ENCODE measurements around the gene RGL2.
"Not testable (repeated sequence)": the region's sequence is repeated elsewhere in the genome, so short reads cannot be mapped to it uniquely, and the experiment has no call there.

The RGL2 gene, protein sequence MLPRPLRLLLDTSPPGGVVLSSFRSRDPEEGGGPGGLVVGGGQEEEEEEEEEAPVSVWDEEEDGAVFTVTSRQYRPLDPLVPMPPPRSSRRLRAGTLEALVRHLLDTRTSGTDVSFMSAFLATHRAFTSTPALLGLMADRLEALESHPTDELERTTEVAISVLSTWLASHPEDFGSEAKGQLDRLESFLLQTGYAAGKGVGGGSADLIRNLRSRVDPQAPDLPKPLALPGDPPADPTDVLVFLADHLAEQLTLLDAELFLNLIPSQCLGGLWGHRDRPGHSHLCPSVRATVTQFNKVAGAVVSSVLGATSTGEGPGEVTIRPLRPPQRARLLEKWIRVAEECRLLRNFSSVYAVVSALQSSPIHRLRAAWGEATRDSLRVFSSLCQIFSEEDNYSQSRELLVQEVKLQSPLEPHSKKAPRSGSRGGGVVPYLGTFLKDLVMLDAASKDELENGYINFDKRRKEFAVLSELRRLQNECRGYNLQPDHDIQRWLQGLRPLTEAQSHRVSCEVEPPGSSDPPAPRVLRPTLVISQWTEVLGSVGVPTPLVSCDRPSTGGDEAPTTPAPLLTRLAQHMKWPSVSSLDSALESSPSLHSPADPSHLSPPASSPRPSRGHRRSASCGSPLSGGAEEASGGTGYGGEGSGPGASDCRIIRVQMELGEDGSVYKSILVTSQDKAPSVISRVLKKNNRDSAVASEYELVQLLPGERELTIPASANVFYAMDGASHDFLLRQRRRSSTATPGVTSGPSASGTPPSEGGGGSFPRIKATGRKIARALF

DNA sequence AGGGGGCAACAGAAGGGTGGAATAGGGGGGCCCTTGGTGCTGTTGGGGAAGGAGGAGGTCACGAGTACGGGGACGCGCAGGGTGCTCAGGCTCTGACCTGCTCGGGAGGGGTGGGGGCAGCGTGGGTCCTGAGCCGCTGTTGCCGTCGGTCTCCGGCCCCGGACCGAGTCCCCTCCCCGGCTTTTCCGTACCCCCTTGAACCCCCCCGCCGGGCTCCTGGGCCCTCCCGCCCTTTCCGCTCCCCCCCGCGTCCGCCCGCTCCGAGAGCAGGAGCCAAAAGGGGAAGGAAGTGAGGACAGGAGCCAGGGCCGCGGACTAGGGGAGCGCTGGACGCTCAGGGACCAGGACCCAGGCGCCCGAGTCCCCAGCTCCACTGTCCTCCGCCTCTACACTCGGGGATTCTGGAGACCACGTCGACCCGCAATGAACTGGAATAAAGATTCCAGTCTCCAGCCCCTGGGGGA lies at the start of gene RGL2:
RGL2 (minus strand) TSS at position 170 of the 464 bp plus-strand sequence. CDS start 332 bp downstream, outside the sequence.
- DNase-seq, result peak; percentile 66

DNA sequence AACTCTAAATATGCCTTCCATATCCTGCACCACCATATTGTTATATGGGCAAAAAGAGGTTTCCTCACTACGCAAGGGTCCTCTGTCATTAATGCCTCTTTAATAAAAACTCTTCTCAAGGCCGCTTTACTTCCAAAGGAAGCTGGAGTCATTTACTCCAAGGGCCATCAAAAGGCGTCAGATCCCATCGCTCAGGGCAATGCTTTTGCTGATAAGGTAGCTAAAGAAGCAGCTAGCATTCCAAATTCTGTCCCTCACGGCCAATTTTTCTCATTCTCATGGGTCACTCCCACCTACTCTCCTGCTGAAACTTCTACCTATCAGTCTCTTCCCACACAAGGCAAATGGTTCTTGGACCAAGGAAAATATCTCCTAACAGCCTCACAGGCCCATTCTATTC lies 49.1 kb upstream of the RGL2 start:
- DNase-seq, result no peak

DNA sequence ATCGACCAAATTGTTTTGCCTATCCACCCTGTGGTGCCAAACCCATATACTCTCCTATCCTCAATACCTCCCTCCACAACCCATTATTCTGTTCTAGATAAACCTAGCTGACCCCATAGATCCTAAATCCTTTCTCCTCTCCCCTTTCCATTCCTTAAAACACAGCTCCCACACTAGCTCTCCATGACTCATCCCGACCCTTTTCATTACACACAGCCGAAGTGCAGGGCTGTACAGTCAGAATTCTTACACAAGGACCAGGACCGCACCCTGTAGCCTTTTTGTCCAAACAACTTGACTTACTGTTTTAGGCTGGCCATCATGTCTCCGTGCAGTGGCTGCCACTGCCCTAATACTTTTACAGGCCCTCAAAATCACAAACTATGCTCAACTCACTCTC lies 48.2 kb upstream of the RGL2 start:
- DNase-seq, result not testable (repeated sequence)

DNA sequence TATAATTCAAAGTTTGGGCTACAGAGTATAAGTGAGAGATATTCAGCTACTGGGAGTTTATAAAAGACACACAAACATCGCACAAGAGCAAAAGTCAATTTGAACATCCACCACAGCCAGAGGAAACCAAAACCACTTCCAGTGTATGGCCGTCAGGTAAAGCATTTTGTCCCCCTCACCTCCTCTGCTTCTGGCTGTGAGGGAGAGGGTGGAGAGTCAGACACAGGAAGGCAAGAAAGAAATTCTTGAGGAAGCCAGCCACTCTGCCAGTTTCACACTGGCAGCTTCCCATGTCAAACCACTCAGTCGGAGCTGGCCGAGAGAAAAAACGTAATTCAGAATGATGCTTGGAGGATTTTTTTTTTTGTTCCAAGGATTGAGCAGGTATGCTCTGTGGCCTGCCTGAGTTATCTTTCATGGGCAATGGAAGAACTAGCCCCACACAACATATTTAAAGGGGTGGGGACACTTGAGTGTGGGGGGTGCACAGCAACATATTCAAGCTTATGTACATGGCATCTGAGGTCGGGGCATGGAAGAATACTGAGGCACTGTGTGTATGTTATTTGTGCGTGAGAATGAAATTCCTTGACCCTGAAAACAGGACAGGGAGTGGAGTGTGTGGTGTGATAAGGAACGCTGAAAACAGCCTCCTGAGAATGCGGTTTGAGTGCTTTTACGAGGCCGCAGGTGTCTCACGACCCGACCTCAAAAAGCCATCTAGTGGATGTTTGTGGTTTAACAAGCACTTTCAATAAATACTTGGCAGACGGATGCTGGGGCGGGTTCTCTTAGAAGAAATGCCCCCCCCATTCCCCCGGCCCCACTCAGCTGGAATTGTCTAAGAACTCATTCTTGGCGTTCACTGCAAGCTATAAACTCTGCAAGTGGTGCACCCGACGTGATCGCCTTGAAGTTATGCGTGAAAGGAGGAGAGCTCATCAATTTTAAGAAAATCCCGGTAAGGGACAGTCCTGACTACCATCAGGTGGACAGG lies 46.3 kb upstream of the RGL2 start:
- DNase-seq, result peak; percentile 72

DNA sequence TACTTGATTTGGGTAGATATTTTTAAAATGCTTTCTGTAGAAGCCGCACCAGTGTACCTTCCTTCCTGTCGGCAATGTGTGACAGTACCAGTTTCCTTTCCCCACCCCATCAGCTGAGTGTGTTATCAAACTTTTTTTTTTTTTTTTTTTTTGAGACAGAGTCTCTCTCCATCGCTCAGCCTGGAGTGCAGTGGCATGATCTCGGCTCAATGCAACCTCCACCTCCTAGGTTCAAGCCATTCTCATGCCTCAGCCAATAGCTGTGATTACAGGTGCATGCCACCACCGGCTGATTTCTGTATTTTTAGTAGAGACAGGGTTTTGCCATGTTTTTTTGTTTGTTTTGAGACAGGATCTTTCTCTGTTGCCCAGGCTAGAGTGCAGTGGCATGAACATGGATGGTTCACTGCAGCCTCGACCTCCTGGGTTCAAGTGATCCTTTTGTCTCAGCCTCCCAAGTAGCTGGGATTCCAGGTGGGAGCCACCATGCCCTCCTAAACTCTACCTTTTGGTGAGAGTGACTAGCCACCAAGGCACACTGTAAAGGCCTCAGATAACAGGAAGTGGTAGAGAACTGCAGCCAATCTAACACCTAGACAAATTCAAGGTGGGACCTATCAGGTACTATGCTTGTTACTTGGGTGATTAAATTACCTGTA lies 45.3 kb upstream of the RGL2 start:
- DNase-seq, result no peak

DNA sequence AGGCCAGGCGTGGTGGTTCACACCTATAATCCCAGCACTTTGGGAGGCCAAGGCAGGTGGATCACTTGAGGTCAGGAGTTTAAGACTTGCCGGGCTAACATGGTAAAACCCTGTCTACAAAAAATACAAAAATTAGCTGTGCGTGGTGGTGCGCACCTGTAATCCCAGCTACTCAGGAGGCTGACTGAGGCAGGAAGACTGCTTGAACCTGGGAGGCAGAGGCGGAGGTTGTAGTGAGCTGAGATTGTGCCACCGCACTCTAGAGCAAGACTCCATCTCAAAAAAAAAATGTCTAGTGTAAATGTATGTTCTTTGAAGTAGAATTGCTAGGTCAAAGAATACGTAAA lies 44.8 kb upstream of the RGL2 start:
- not testable (repeated sequence) for DNase-seq

DNA sequence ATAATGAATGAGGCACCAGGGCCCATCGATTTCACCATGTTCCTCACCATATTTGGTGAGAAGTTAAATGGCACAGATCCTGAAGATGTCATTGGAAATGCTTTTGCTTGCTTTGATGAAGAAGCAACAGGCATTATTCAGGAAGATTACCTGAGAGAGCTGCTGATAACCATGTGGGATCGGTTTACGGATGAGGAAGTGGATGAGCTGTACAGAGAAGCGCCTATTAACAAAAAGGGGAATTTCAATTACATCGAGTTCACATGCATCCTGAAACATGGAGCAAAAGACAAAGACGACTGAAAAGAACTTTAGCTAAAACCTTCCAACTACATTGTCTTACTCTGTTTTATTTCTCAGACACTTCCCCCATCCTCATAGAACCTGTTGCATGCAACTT lies 40.5 kb upstream of the RGL2 start:
- no peak for DNase-seq

DNA sequence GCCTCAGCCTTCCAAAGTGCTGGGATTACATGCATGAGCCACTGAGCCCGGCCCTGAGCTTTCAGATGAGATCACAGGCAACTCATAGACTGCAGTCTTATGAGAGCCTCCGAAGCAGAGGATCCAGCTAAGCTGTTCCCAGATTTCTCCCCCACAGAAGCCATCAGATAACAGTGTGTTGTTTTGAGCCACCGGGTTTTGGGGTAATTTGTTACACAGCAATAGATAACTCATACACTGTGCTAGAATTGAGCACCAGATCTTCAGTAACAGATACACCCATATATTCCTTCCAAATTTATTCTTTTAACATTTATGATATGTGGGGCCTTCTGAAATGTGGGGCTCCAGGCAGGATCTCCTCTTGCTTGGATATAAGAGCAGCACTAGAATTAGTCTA lies 37.8 kb upstream of the RGL2 start:
- DNase-seq, result no peak

DNA sequence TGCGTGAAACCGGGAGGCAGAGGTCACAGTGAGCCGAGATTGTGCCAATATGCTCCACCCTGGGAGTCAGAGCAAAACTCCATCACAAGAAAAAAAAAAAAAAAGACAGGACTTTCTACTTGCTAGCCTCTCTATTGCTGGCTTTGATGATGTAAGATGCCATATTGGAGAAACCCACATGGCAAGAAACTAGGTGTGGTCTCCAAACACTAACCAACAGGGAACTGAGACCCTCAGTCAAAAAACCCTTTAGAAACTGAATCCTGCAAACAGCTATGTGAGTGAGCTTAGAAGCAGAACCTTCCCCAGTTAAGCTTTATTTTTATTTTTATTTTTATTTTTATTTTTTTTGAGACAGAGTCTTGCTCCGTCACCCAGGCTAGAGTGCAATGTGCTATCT lies 37.2 kb upstream of the RGL2 start:
- DNase-seq, result no peak

DNA sequence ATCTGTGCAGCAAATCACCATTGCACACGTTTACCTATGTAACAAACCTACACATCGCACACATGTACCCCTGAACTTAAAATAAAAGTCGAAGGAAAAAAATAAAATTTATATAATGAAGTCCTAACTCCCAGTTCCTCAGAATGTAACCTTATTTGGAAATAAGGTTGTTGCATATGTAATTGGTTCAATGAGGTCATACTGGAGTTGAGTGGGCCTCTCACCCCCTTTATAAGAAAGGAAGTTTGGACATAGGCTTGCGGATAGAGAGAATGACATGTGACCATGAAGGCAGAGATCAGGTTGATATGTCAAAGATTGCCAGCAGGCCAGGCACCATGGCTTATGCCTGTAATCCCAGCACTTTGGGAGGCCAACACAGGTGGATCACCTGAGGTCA lies 34.9 kb upstream of the RGL2 start:
- no peak for DNase-seq

DNA sequence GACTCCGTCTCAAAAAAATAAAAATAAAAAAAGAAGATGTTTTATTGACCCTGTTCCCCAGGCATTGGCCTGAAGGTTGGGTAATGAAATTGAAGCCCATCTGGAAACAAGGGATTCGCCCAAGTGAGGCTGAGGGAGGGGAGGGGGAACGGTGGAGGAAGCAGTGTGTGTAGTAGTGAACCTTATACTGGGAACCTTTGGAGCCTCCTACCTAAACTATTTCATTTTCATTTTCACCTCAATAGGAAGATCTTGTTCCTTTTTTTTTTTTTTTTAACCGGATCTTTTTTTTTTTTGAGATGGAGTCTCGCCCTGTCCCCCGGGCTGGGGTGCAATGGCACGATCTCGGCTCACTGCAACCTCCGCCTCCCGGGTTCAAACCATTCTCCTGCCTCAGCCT lies 32.0 kb upstream of the RGL2 start:
- DNase-seq, result no peak

DNA sequence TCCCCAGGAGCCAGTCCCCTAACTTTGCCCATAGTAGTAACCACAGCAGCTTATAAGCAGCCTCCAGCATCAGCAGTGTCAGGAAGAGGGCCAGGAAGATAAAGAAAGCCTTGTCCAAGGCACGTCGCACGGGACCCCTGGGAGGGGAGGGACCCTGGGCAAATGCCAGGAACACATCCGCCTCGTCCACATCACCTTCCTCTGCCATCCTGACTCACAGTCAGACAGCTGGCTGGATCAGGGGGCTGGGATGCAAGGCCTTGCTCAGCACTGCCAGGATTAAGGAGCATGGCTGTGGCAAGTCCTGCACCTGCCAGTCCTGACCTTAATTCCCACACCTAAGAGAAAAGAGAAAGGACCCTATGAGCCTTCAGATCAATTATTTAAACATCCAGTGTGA lies 30.3 kb upstream of the RGL2 start:
- no peak for DNase-seq

DNA sequence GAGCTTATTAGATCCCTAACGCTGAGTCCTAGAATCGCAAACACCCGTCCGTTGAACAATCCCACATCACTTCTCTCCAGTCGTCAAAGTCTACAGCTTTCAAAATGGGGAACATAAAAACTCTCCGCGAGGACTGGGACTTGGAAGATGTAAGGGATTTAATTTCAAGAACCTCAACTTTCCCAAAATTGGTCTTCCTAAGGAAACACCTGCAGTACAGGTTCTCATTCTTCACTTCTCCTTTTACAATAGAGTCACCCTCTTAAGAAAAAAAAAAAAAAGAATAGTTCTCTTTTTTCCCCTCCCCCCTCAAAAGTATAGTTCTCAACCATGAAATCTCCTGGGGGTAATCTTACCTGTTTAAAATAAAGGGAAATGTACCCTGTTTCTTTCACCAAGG lies 25.4 kb upstream of the RGL2 start:
- no peak for DNase-seq

DNA sequence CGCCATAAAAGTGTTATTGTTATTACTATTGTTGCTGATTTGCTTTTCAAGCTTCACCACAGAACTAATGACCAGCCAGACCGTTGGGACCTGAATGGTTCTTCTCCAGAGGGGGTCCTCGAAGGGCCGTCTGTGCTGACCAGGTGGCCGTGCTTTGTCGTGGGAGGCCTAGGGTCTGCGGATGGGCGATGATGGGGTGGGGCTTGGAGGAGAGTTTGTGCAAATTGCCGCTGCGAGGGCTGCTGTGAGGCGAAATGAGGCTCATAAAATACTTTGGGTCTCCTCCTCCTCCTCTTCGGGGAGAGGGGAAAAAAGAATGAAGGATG lies 24.8 kb upstream of the RGL2 start:
- peak; percentile 53 for DNase-seq

DNA sequence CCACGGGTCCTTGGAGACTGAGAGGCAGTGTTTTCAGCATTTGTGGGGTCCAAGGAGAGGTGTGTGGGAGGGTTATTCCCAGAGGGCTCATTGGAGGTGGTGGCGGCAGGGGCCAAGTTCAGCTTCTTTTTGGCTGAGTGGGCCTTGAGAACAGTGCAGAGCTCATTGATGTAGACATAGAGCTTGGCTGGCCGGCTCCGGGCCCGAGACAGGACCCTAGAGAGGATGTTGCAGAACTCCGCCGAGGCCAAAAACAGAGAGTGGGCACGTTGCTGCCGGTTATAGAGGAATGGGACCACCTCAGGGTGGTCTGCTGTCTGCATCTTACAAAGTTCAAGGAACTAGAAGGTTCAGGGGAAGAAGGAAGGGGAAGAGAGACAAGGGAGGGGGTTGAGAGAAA lies 22.5 kb upstream of the RGL2 start:
- DNase-seq, result no peak

DNA sequence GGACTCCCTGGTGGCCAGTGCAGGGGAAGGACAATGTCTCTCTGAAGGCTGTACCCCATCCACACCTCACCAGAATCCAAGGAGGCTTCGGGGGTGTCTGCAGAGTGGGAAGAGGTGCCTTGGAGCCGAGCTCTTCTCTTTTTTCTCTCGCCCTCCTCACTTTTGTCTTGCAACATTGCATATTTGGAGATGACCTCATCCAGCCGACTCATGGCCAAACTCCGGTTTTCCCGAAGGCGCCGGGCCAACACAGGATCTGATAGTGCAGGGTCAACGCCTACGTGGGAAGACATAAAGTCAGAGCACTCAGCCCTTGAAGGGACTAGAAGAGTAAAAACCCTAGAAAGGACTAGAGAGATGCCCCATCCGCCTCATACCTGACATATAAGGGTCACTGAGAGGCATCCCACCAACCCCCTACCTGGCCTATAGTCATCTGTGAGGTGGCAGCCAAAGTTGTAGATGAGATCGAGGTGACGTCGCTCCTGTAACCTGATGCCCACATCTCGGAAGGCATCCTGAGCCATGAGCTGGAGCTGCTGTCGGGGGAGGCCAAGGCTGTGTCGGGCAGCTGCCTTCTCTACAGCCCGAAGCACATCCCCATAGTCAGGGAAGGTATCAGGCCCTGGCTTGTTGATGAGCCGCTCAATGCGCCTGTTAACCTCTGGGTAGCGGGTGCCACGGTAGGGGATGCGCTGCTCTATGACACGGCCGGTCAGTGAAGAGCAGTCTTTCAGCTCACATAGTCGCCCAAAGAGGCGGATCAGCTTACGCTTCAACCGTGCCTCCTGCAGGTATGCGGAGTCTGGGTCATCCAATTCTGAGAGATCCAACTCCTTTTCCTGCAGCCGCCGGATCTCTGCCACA lies 21.8 kb upstream of the RGL2 start:
- DNase-seq, result no peak

DNA sequence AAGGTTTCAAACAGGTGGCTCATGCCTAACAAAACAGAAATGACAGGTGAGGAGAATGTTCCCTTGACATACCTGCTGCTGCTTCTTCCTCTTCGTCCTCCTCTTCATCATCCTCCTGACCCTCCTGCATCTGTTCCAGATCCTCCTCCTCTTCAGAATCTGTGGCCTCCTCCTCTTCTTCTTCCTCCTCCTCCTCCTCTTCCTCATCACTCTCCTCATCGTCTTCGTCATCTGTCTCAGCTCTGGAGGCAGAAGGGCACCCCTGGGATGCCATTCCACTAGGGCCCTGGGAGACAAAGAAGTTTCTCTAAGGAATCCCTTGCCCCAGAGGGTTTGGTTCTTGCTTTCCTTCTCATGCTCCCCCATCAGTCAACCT lies 21.2 kb upstream of the RGL2 start:
- DNase-seq, result no peak

DNA sequence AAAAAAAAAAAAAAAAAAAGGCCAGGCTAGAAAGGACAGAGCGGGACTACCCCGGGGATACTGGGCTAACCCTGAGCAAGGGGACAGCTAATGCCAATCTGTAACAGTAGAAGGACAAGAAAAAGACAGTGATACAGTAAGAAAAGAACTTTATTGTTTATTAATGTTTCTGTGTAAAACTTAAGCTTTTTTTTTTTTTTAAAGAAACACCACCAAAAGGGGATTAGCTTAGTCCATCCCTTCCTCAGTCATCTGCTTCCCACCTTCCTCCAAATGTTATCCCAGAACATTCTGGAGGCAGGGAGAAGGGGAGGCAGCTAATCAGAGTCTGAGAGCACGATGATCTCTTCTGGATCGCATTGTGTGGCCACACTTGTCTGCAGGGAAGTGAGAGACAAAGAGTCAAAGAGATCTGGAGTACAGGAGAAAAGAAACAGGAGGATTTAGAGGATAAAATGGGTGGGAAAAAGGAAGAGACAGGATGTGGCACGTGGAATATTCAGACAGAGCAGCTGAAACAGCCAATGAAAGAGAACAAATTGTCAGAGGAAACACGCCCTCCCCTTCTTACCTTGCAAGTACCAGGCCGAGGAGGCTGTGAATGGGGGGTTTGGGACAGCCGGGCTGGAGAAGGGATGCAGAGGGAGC lies 19.8 kb upstream of the RGL2 start:
- no peak for DNase-seq

DNA sequence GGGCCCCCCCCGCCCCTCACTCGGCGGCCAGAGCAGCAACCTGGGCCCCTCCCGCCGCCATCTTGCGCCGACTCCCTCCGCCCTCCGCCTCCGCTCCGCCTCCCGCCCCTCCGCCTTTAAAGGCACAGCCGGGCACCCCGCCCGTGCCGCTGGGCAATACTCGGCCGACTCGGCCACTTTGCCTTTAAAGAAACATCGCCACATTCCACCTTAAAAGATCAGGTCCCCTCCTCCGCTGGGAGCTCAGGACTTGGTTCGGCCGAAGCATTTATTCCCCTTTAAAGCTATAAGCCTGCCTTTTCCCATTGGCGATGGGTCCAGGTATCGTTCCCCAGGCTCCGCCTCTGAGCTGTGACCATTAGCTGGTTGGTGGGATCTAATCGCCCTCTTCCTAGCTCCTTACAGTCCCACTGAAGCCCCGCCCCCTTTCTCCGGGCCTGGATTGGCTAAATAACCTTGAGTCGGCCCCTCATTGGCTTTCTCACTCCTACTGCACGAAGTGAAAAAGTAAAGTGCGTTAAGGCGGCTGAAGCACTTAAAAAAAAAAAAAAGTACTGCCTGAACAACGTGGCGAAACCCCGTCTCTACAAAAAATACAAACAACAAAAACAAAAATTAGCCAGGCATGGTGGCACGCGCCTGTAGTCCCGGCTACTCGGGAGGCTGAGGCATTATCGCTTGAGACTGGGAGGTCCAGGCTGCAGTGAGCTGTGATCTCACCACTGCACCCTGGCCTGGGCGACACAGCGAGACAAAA lies 19.1 kb upstream of the RGL2 start, which contains the start of gene ZBTB22:
ZBTB22 (minus strand) TSS at position 76 of the 757 bp plus-strand sequence. CDS start 828 bp downstream, outside the sequence.
- DNase-seq, result peak; percentile 98

DNA sequence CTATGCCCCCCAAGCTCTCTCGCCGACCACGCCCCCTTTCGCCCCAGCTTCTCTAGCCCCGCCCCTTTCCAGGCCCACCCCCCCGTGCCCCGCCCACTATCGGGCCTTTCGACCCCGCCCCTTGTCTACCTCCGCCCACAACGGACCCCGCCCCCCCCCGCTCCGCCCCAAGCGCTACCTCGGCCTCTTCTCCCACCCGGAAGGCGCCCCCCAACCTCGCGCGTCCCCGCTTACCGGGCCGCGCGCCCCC lies 18.6 kb upstream of the RGL2 start:
- DNase-seq, result no peak

All from NCI-H345 (cell line).